NCI-H2196 (cell line): ENCODE measurements around the gene HADHB.
"Not testable (repeated sequence)": the region's sequence is repeated elsewhere in the genome, so short reads cannot be mapped to it uniquely, and the experiment has no call there.

Source experiments
- DNase-seq: peaks from one replicate; lab custom pipeline; 2025; ENCODE audit not compliant: unreplicated experiment; lab: John Stamatoyannopoulos, UW

The HADHB gene

GRCh38 chr2:26326514-26326913 is 81.8 kb downstream of the HADHB start:
- no peak for DNase-seq

- DNase-seq, result no peak
Measured at GRCh38 chr2:26327291-26328272, 82.8 kb downstream of the HADHB start.

- not testable (repeated sequence) for DNase-seq
Measured at GRCh38 chr2:26329083-26329482, 84.3 kb downstream of the HADHB start.

- DNase-seq, result peak; percentile 79
Measured at GRCh38 chr2:26330114-26330549, 85.4 kb downstream of the HADHB start.

- DNase-seq, result no peak
Measured at GRCh38 chr2:26330604-26331003, 85.9 kb downstream of the HADHB start.

- not testable (repeated sequence) for DNase-seq
Measured at GRCh38 chr2:26331321-26331720, 86.6 kb downstream of the HADHB start.

- DNase-seq, result no peak
Measured at GRCh38 chr2:26333293-26333692, 88.6 kb downstream of the HADHB start.

- no peak for DNase-seq
Measured at GRCh38 chr2:26335231-26335630, 90.5 kb downstream of the HADHB start.

- no peak for DNase-seq
Measured at GRCh38 chr2:26336719-26337118, 92.0 kb downstream of the HADHB start.

GRCh38 chr2:26337298-26337697 is 92.6 kb downstream of the HADHB start:
- no peak for DNase-seq
